Amniotic epithelial cell (primary cell): ENCODE measurements around the gene SLC16A5.
"Not testable (repeated sequence)": the region's sequence is repeated elsewhere in the genome, so short reads cannot be mapped to it uniquely, and the experiment has no call there.

ENCODE experiments used
- DNase-seq: peaks from one replicate; pipeline ENCODE4 v3.0.0-alpha.2; 2010; ENCODE audit warnings: low read depth

Gene SLC16A5

DNA sequence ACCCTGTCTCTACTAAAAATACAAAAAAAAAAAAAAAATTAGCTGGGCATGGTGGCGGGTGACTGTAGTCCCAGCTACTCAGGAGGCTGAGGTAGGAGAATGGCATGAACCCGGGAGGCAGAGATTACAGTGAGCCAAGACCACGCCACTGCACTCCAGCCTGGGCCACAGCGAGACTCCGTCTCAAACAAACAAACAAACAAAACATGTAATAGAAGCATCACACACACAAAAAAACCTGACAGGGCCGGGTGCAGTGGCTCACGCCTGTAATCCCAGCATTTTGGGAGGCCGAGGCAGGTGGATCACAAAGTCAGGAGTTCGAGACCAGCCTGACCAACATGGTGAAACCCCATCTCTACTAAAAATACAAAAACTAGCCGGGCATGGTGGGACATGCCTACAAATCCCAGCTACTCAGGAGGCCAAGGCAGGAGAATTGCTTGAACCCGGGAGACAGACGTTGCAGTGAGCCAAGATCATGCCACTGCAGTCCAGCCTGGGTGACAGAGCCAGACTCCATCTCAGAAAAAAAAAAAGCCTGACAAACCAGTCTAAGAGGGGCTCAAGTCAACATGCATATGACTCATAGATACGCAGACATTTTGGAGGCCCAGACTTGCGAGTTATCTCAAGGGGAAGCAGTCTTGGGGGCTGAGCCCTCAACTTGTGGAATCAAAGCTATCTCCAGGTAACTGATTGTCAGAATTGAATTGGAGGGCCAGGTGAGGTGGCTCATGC lies 46.0 kb downstream of the SLC16A5 start:
- not testable (repeated sequence) for DNase-seq

DNA sequence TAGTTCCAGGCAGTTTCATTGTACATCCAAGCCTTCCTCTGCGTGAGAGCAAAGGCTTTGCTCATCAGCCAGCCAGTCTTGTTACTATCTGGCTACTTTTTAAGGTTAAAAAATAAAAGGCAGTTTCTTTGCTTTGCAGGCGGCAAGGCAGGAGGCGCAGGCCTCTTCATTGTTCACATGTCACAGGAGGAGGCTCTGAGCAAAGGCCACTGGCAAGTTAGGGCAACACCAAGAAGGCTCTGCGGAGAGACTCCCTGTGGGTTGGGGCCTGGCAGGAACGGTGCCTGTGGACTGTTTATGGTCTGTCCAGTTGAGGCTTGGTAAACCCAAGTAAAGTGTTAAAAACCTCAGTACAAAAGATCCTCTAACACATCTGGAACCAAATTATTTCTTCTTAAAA lies 47.7 kb downstream of the SLC16A5 start:
- DNase-seq, result no peak

DNA sequence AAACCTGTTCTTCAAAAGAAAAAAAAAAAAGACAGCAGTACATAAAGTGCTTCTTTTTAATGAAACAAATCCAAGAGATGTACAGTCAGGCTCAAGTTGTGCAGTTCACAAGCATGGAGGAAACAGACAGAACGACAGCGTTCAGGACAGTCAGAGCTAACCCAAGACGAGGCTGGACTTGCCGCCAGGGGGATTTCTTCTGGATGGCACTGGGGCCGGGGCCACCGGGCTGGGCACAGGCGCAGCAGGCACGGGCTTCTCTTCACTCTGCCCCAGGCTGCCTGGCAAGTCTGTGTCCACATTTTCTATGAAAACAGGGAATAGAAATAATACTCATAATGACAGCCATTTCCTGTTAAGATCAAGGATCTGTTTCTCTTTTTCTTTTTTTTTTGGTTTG lies 48.2 kb downstream of the SLC16A5 start:
- DNase-seq, result no peak

DNA sequence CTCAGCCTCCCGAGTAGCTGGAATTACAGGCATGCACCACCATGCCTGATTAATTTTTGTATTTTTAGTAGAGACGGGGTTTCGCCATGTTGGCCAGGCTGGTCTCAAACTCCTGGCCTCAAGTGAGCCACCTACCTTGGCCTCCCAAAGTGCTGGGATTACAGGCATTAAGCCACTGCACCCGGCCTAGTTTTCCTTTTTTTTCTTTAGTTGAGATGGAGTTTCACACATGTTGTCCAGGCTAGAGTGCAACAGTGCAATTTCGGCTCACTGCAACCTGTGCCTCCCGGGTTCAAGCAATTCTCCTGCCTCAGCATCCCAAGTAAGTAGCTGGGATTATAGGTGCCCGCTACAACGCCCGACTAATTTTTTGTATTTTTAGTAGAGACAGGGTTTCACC lies 50.0 kb downstream of the SLC16A5 start:
- DNase-seq, result not testable (repeated sequence)

DNA sequence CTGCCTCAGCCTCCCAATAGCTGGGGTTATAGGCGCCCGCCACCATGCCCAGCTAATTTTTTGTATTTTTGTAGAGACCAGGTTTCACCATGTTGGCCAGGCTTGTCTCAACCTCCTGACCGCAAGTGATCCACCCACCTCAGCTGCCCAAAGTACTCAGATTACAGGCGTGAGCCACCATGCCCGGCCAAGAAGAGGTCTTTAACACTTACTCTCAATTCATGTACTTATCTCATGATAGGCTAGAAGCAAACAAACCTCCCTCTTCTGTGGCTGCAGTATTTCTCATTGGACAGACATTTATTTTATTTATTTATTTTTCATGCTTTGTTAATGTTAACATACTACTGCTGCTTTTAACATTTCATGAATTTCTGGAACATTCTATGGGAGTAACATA lies 50.8 kb downstream of the SLC16A5 start:
- no peak for DNase-seq

DNA sequence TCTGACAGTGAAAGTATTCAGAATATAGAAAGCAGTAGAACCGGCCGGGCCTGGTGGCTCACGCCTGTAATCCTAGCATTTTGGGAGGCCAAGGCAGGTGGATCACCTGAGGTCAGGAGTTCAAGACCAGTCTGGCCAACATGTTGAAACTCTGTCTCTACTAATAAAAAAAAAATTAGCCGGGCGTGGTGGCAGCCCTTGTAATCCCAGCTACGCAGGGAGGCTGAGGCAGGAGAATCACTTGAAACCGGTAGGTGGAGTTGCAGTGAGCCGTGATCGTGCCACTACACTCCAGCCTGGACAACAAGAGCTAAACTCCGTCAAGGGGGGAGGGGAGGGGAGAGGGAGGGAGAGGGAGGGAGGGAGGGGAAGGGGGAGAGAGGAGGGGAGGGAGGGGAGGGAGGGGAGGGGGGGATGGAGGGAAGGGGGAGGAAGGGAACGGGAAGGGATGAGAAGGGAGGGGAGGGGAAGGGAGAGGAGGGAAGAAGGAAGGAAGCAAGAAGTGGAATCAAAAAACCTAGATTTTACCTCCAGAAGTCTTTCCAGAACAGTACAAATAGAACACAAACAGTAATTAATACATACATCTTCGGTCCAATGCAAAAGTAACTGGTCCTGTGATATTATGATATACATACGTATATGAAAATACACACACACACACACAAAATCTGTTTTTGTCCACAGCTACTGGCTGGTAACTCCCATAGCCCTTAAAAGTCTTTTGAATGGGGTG lies 54.6 kb downstream of the SLC16A5 start:
- no peak for DNase-seq

DNA sequence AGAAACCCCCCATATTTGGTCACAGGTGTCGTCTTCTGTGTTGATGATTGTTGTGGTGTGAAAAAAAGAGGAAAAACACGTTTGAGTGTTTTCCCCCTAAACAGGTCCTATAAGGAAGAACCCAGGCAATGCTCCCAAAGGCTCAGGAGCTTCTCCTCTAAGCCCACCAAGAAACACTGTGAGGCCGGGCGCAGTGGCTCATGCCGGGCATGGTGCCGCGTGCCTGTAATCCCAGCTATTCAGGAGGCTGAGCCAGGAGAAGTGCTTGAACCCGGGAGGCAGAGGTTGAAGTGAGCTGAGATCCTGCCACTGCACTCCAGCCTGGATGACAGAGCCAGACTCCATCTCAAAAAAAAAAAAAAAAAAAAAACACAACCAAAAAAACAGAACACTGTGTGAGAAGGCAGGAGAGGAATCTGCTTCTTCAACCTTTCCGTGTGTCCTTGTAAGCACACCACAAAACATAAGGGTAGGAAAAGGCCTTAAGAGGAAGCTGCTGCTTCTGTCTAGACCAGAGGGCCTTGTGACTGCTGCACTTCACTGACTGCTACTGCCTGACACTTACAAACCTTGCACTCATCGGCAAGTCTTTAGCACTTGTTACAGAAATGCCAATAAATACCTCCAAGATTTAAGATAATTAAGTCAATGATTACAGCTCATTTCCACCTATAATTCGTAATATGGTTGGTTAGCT lies 57.2 kb downstream of the SLC16A5 start:
- DNase-seq, result no peak

DNA sequence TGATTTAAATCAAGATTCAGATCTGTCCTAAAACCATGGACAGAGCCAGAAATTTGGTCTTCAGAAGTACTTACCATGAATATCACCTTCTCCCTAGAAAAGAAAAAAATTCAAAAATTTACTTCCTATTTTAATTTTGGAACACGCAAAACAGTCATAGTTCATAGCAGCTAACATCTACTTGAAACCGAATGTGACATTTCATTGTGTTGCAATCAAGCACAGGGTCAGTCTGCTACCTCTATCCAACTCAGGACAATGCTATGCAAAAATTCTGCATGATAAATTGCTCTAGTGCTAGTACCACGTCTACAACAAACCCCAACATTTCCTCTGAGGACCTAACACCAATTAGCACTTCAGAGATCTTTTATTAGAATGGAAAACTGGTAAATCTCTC lies 58.8 kb downstream of the SLC16A5 start:
- DNase-seq, result peak; percentile 76

DNA sequence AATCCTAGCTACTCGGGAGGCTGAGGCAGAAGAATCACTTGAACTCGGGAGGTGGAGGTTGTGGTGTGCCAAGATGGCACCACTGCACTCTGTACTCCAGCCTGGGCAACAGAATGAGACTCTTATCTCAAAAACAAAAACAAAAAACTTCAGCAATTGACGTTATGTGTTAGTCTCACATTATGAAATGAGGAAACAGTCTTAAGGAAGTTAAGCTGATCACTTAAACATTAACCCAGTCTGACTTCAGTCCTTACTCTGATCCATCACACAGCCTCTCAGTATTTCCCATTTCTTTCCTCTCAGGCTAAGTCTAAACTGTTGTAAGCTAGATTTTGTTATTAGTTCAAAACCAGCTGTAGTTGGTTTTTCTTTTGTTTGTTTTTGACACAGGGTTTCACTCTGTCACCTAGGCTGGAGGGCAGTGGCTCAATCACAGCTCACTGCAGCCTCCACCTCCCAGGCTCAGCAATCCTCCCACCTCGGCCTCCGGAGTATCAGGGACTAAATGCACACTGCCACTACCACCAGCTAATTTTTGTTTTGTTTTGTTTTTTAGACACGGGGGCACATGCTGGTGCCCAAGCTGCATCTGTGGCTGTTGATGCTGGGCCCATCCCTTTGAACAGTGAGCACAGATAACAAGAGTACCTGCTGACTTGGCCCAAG lies 60.3 kb downstream of the SLC16A5 start:
- no peak for DNase-seq

DNA sequence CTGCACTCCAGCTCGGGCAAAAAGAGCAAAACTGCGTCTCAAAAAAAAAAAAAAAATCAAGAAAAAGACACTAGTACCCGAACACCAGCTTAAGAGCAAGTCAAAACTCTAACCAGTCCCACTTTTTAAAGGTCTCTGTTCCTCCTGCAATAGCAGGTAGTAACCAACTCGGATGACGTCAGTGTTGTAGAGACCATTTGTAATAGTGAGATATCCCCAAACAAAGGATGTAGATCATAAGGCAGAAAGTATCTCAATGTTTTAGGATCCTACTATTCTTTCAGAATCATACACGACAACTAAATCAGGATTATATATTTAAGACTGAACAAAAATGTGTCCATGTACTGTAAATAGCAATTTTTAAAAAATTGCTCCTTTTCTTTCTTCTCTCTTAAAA lies 64.2 kb downstream of the SLC16A5 start:
- DNase-seq, result no peak

DNA sequence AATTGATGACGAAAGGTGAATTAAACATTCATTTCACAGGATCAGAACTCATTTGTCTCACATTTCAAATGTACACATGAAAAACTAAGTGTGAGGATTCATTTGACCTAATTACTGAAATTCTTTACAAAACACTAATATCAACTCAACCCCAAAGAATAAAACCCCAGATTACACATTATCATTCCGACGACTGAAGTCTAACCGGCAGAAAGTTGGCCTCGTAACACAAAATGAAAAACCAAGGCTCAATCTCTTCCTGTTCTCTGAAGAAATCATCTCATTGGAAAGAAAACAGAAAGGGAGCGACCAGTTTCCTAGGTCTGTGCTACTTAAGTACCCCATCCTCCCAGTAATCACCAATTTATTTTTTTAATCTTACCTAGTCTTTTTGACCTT lies 64.8 kb downstream of the SLC16A5 start:
- no peak for DNase-seq

DNA sequence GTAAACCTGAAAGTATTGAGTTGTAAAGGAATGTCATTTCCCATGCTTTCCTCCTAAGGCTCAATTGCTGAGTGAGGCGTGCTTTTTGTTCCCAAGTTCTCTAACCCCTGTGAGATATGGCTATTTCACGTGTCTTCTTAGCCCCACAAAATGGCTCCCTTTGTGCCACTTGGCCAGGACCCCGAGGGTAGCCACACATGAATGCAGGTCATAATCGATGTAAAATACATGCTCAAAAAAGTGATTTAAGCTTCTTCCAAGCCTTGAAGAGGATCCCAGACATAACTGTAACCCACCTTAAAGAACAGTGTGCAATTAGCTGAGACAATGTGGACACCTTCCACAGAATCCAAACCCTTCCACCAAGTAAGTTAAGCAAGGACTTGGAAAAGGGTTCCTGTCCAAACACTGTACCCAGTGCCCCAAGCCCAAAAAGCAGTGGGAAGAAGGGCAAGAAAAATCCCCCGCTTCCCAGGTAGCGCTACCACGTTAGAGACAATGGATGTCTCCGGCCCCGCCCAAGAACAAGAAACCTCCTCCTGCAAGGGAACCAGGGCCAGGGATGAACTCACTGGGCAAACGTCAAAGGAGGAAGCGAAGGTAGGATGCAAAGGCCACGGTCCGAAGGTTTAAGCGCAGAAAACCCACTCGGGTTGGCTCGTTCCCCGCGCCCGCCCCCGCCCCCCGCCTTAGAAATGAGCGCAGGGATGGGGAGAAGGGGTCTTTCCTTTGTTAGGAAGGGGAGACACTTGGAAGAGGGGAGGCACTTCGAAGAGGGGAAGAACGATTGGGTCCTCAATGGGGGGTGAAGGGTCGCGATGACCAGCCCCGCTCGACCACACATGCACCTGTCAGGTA lies 65.4 kb downstream of the SLC16A5 start:
- DNase-seq, result peak; percentile 31

DNA sequence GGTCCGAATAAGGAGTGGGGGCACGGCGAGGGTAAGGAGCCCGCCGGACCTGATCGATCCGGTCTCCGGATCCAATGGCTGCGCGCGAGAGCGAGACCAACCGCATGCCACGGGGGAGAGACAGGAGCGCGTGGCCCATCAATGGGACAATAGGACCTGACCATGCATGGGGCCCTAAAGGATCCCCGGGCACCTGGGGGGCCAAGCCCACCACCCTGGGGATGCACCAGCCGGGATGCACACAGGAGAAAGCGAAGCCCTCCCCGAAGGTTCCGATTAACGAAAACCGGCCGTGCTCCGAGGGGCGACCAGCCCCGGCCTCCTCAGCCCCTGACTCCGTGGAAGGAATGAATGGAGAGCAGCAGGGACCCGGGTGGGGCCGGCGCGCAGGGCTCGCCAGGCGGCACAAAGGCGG lies 66.0 kb downstream of the SLC16A5 start:
- no peak for DNase-seq

DNA sequence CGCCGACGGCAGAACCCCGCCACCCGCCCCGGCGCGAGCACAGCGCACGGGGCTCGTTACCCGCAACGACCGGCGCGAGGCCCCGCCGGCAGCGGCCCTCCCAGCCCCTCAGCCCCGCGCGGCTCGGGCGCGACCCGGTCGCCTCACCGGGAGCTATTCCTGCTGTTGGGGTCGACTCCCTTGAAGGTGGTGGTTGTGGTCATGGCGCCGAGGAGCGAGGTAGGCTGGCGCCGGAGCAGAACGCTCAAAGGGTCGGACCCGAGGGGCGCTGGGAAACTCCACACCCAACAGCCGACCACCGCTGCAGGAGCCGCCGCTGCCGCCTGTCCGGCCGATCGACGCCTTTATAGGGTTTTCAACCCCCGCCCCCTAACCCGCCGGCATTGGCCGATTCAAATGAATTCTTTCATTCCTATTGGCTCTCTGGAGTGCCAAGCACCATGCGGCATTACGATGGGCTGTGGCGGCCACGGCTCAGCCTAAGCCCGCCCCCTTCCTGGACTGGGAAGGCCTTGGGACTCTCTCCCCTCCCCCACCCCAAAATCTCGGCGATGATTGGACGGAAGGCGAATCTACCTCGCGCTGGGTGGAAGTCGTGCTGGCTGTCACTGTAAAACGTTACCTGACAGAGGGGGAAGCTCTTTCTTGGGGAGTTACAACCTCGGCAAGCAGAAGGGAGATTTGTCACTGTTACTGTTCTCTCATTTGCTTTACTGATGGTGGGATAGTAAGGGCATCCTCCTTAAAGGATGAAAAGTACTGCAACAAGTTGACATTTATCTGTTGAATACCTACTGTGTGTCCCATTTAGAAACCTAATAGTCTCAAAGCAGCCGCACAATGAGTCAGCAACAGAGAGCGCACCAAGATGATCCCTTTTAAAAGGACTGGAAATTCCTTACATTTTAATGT lies 66.7 kb downstream of the SLC16A5 start, which contains the start of gene JPT1:
Gene JPT1 (minus strand): TSS at position 318 of the 912 bp plus-strand sequence. CDS start 115 bp downstream, at position 203.
- peak; percentile 97 for DNase-seq

DNA sequence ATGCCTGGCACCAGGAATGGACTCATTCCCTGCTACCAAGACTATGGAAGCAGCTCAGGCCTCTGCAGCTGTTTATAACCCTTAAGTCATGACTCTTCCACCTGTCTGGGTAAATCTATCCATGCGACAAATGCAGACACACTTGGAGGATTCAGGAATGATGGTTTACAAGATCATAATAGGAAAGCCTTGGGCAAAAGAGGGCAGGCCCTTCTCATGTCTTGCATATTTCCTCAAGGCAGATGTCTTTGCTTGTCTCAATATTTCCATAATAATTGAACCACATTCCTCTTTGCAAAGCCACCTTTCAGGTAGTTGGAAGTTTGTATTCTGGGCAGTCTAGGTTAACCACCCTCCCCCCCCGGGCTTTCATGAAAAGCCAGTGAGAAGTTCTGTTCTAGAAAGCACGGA lies 67.4 kb downstream of the SLC16A5 start:
- DNase-seq, result no peak
